ENCODE results near the gene MUCL3.

MUCL3 gene

GRCh38 chr6:30896541-30896940 is 44.2 kb upstream of the MUCL3 start:
- H3F3A ChIP-seq (ENCODE audit: insufficient read depth, low read length) = no peaks in the 10 kb centered on the region
- no peak overlapping the region for H3K9ac ChIP-seq (ENCODE audit: low read length)
- H3K9me3 ChIP-seq (ENCODE audit: low read length) = no peaks in the 10 kb centered on the region
- no peaks in the 10 kb centered on the region for H3K36me3 ChIP-seq (ENCODE audit: insufficient read depth, low read length)
- H3K4me1 ChIP-seq (ENCODE audit: insufficient read depth, low read length, severe bottlenecking) = no peaks in the 10 kb centered on the region
- H3K27me3 ChIP-seq (ENCODE audit: insufficient read depth, low read length) = no peaks in the 10 kb centered on the region
- H3K4me2 ChIP-seq (ENCODE audit: low read length) = no peak overlapping the region
- no peaks in the 10 kb centered on the region for H3K9me2 ChIP-seq (ENCODE audit: low read depth, low read length)
- no peaks in the 10 kb centered on the region for H3K79me2 ChIP-seq (ENCODE audit: insufficient read depth, low read length)
- no peak overlapping the region for H3K4me3 ChIP-seq (ENCODE audit: low read depth, low read length, poor library complexity, severe bottlenecking)
- H2AFZ ChIP-seq (ENCODE audit: low read length) = no peak overlapping the region
- H3K27ac ChIP-seq (ENCODE audit: low read depth, low read length, poor library complexity, severe bottlenecking) = no peak overlapping the region
- H4K20me1 ChIP-seq (ENCODE audit: insufficient read depth, low read length) = no peaks in the 10 kb centered on the region
- TF ChIP-seq EZH2 (IDR thresholded peaks at IDR 0.05; ENCODE audit: borderline replicate concordance, low read length) (no peak), CTCF (IDR thresholded peaks at IDR 0.05; ENCODE audit: low read length) (no peak)

GRCh38 chr6:30897882-30898281 is 42.9 kb upstream of the MUCL3 start:
- H3K79me2 ChIP-seq (ENCODE audit: insufficient read depth, low read length) = no peaks in the 10 kb centered on the region
- TF ChIP-seq CTCF (IDR thresholded peaks at IDR 0.05; ENCODE audit: low read length) = no peak
- TF ChIP-seq EZH2 (IDR thresholded peaks at IDR 0.05; ENCODE audit: borderline replicate concordance, low read length) = no peak
- no peak overlapping the region for H3K4me3 ChIP-seq (ENCODE audit: low read depth, low read length, poor library complexity, severe bottlenecking)
- H3F3A ChIP-seq (ENCODE audit: insufficient read depth, low read length) = no peaks in the 10 kb centered on the region; the same call in 1 of the 2 replicates
- no peak overlapping the region for H3K9ac ChIP-seq (ENCODE audit: low read length)
- H3K9me2 ChIP-seq (ENCODE audit: low read depth, low read length) = no peaks in the 10 kb centered on the region
- no peak overlapping the region for H2AFZ ChIP-seq (ENCODE audit: low read length)
- no peaks in the 10 kb centered on the region for H3K9me3 ChIP-seq (ENCODE audit: low read length)
- no peak overlapping the region for H3K4me2 ChIP-seq (ENCODE audit: low read length)
- no peaks in the 10 kb centered on the region for H3K36me3 ChIP-seq (ENCODE audit: insufficient read depth, low read length)
- no peaks in the 10 kb centered on the region for H4K20me1 ChIP-seq (ENCODE audit: insufficient read depth, low read length)
- H3K27ac ChIP-seq (ENCODE audit: low read depth, low read length, poor library complexity, severe bottlenecking) = no peak overlapping the region
- H3K4me1 ChIP-seq (ENCODE audit: insufficient read depth, low read length, severe bottlenecking) = peaks cover 5% of the 10 kb centered on the region
- 0 out of 2 replicates have a peak, but pooled peaks cover 3% of the 10 kb centered on the region for H3K27me3 ChIP-seq (ENCODE audit: insufficient read depth, low read length)

- Histone ChIP-seq H3K9me3 (ENCODE audit: low read length) (no peaks in the 10 kb centered on the region), H4K20me1 (ENCODE audit: insufficient read depth, low read length) (no peaks in the 10 kb centered on the region), H3K36me3 (ENCODE audit: insufficient read depth, low read length) (no peaks in the 10 kb centered on the region), H3K79me2 (ENCODE audit: insufficient read depth, low read length) (no peaks in the 10 kb centered on the region), H3K4me3 (ENCODE audit: low read depth, low read length, poor library complexity, severe bottlenecking) (no peak overlapping the region), H3K9ac (ENCODE audit: low read length) (no peak overlapping the region), H3K4me1 (ENCODE audit: insufficient read depth, low read length, severe bottlenecking) (peaks cover 6% of the 10 kb centered on the region), H2AFZ (ENCODE audit: low read length) (no peak overlapping the region), H3K9me2 (ENCODE audit: low read depth, low read length) (no peaks in the 10 kb centered on the region), H3K4me2 (ENCODE audit: low read length) (no peak overlapping the region), H3K27ac (ENCODE audit: low read depth, low read length, poor library complexity, severe bottlenecking) (no peak overlapping the region), H3F3A (ENCODE audit: insufficient read depth, low read length) (no peaks in the 10 kb centered on the region; the same call in 1 of the 2 replicates), H3K27me3 (ENCODE audit: insufficient read depth, low read length) (0 out of 2 replicates have a peak, but pooled peaks cover 3% of the 10 kb centered on the region)
- TF ChIP-seq CTCF (IDR thresholded peaks at IDR 0.05; ENCODE audit: low read length) (no peak), EZH2 (IDR thresholded peaks at IDR 0.05; ENCODE audit: borderline replicate concordance, low read length) (no peak)
Measured at GRCh38 chr6:30898750-30899360, 41.9 kb upstream of the MUCL3 start.
